NCI-H2081 (cell line): ENCODE data around the gene UNC45B.
A peak's percentile ranks its signal among the peaks of the same experiment; 100 is the strongest.
"Not testable (repeated sequence)": the region's sequence is repeated elsewhere in the genome, so short reads cannot be mapped to it uniquely, and the experiment has no call there.

ENCODE experiments used
- DNase-seq, 2 experiments: peaks; one replicate each; lab custom pipeline; 2025; lab: John Stamatoyannopoulos, UW

UNC45B gene

DNA sequence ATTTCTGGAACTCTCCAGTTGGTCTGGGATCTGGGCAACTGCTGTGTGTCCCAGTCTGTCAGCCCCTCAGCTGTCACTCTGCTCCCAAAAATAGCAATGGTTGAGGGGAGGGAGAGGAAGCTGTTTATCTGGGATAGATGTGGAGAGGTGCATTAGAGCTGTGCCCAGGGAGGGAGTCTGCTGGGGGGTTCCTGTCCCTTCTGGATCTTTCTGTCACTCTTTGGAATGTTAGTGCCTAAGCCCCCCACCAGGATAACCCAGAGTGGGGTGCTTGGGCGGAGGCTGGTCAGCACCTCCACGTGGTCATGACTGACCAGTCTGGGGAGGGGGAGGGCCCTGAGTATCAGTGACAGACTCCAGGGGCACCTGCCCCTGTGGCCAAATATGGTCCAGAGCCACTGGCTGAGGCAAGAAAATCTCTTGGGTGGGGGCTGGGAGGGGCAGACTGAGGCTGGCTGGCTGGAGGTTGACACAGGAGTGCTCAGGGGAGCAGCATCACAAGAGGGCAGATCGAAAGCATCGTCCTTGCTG, at the start of gene UNC45B:
UNC45B (plus strand) TSS at position 443 of the 531 bp plus-strand sequence. CDS start 447 bp downstream, outside the sequence.
- DNase-seq = no peak

DNA sequence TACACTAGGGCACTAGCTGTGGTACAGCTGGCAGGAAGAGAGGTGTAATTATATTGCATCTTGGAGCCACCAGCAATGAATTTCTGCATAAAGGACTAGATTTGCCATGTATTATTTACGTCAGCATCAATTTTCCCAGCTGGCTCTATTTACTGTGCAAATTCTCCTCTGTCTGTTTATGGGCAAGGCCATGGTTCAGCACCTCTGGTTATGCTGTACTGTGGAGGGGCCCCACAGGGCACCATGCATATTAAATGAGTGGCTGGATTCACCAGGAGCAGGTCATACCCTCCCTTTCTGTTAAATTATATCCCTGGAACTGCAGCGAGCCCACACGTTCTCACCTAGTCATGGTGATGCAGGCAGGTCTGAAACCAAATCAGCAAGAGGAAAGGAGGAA, 47.7 kb upstream of the UNC45B start:
- peak; percentile 62 to 93 for DNase-seq

GRCh38 chr17:35101036-35101435, 46.6 kb upstream of the UNC45B start:
- no peak for DNase-seq

DNA sequence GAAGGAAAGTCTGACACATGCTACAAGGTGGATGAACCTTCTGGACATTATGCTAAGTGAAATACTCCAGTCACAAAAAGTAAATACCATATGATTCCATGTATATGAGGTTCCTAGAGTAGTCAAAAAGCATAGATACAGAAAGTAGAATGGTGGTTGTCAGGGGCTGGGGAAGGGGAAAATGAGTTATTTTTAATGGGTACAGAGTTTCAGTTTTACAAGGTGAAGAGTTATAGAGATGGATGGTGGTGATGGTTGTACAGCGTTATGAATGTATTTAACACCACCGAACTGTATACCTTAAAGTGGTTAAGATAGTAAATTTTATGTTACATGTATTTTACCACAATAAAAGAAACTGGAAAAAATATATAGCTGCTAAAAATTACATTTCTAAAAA, 45.9 kb upstream of the UNC45B start:
- no peak for DNase-seq

GRCh38 chr17:35103271-35103670, 44.3 kb upstream of the UNC45B start:
- no peak for DNase-seq

DNA sequence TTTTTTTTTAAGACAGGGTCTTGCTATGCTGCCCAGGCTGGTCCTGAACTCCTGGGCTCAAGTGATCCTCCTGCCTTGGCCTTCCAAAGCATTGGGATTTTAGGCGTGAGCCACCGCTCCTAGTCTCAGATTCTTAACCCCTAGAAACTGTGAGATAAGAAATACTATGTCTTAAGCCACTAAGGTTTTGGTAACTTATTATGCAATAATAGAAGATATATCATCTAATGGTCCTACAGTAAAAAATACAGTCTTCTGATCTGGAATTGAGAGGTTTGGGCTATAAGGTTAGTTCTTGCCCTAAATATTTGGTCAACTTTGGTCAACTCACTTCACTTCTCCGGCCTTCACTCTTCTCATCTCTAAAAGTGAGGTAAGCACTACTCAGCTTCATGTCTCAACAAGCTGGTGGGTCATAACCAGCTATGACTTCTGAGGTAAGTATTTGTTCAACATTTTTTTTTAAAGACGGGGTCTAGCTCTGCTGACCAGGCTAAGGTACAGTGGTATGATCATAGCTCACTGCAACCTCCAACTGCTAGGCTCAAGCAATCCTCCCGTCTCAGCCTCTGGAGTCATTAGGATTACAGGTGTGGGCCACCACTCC, 42.7 kb upstream of the UNC45B start:
- DNase-seq = no peak

- not testable (repeated sequence) for DNase-seq
Measured at GRCh38 chr17:35110791-35111190, 36.8 kb upstream of the UNC45B start.

- no peak for DNase-seq
Measured at GRCh38 chr17:35116845-35117244, 30.8 kb upstream of the UNC45B start.

- peak in 1 of 2 experiments; percentile 43 for DNase-seq
Measured at GRCh38 chr17:35117984-35118383, 29.6 kb upstream of the UNC45B start.

DNA sequence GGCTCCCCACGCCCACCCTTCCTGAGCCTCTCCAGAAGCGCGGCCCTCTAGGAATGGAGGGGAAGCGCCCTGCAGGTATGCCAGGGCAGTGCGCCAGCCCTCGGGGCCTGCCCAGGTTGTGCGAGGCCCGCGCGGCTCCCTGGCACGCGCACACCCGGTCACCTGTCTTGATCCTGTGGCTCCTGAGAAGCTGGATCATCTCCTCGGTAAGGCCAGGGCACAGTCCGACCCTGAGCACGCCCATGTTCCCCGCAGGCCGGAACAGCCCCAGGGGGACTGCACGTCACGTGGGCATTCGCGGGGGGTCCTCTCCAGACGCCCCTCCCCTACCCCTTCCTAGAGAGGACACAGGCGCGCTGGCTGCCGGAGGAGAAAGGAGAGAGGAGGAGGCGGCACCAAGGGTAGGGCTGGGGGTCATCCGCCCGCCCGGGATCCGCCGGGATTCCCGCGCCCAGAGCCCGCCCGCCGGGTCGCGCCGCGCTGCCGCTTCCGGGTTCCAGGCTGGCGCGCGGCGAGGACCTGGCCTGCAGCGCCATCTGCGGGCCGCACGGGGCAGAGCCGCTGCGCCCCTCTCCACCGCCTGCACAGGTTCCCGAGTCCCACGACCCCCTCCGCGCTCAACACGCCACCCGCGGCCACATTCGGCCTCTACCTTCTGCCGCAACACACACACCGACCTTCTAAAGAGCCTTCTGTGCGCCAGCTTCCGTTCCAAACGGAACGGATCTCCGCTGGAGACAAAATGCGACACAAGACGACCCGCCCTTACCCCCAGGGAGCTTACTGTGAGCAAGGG, 28.0 kb upstream of the UNC45B start, which contains the start of gene RAD51D:
RAD51D (minus strand) TSS at position 491 of the 796 bp plus-strand sequence; CDS start at position 244, 247 bp downstream.
- peak; percentile 78 to 84 for DNase-seq

DNA sequence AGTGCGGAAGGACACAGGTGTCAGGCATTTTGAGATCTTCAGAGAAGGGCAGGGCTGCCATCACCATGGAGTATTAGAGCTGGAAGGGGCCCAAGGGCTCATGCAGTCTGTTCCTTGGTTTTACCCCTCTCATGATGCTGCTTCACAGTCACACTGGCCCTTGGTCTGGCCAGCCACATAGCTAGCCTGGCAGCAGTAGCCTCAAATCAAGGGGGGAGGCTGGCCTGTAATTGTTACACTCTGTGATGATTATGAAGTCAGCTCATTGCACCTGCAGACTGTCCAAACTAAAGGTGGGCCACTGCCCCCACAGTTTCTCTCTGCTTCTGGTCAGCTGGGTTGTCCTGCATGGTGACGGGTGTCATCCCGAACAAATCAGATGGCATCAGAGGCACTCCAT, 26.3 kb upstream of the UNC45B start, which contains the start of gene FNDC8:
FNDC8 (plus strand) TSS at position 301 of the 400 bp plus-strand sequence; CDS start at position 380, 79 bp downstream.
- DNase-seq = no peak

GRCh38 chr17:35127751-35128514, 19.7 kb upstream of the UNC45B start:
- no peak for DNase-seq

DNA sequence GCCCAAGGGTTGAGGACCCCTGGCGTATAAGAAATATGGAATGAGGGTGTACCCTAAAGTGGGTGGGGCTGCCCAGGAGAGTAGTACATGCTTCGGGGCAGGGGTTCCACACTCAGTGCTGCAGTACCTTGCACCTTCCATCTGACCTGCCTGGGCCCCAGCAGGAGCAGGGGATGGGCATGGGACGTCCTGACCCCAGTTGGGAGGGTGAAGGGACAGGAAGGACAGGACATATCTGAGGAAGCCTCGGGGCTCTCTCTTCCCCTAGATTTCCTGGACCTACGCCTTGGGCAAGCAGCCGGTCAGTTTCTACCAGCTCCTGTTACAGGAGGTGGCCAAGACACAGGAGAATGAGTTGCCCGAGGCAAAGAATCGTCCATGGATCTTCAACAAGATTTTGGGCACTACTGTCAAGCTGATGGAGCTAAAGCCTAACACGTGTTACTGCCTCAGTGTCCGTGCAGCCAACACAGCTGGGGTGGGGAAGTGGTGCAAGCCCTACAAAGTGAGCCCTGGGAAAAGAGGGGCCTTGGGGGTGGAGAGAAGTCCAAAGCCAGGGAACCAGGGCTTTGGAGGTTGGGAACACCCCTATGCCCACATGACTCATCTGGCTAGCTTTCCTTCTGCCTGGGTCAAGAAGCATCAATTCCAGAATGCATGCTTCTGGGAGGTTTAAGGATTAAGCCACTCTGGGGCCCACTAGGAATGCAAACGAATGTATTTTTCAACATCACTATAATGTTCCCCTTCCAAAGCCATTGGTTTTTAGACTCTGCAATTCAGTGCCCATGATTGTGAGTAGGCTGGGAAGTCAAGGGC, 18.3 kb upstream of the UNC45B start:
- DNase-seq = no peak

DNA sequence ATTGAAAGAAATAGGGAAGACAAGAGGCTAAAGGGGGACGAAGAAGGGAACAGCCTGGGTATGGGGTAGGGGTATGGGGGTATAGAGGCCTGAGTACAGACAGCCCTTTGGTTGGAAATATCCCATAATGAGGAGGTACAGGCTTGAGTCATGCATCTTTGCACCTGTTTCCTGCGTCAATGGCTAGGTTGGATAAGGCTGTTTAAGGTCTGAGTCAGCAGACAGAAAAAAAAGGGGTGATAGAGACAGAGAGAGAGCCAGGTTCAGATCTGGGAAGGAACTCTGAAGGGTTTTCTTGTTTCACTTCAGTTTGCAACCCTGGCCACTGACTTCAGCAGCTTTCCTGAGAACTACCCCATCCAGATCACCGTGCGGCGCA, 17.7 kb upstream of the UNC45B start:
- DNase-seq = no peak

DNA sequence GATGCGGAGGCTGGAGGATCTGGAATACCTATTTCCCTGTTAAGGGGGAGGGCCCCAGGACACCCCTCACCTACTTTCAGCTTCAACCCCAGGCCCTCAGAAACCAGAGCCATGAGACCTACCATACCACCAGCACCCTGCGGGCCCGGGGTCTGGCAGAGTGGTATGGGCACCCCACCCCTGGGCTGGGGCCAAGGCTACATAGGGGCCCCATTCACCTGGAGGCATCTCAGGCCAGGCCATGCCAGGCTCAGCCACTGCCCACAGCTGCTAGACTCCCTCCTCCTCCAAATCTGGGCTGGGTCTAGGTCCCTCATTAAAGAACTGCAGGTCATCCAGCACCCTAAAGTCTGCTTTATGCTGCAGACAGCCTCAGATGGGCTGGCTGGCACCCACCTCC, 17.2 kb upstream of the UNC45B start:
- no peak for DNase-seq

DNA sequence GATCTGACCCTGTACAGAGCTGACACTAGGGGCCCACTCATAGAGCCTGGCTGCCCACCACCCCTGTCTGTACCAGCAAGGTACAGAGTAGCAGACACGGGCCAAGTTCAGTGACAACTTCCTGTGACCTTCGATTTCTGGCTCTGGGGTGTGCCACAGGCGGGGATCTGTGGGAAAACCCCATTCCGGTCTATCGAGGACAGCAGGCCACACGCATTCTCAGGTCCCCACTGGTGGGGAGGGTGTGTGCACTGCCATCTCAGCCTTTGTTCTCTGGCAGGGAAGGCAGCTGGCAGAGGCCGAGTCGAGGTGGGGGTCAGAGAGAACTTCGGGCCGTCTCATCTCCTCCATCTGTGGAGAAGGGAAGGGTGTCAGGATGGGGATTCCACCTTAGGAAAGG, 15.5 kb upstream of the UNC45B start:
- DNase-seq = no peak

- no peak for DNase-seq
Measured at GRCh38 chr17:35132816-35133550, 14.6 kb upstream of the UNC45B start.

DNA sequence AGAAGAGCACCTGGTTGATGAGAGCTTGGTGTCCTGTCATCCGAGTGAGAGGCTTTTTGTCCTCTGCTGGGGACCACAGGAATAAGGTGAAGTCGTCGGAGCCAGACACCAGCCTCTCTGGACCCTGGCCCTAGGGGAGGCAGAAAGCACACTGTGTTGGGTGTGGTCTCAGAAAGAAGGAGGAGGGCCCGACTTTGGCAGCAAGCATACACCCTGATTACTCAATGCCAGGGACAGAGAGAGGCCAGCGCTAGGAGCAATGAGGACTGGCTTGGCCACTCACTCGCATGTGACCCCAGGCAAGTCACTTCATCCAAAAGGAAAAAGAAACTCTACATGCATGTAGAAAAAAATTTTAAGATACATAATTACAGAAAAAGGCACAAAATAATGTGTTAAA, 12.3 kb upstream of the UNC45B start:
- DNase-seq = no peak

DNA sequence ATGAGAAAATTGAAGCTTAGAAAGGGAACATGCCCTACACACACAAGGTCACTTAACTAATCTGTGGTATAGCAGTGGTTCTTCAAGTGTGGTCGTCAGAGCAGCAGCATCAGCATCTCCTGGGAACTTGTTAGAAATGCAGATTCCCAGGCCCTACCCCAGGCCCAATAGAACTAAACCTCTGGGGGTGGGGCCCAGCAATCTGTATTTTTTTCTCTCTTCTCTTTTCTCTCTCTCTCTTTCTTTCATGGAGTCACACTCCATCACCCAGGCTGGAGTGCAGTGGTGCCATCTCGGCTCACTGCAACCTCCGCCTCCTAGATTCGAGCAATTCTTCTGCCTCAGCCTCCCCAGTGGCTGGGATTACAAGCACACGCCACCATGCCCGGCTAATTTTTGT, 9.4 kb upstream of the UNC45B start:
- no peak for DNase-seq

- DNase-seq = peak; percentile 70 to 86
Measured at GRCh38 chr17:35141681-35142466, 5.7 kb upstream of the UNC45B start, which contains the start of gene NLE1. Gene NLE1 (minus strand): TSS chr17:35142303. CDS start chr17:35142275, 28 bp downstream.
